Activated T-cell treated with anti-CD3 and anti-CD28 coated beads, Interleukin-2, amount 50 U/mL, for 72 hours (primary cell): ENCODE results near the gene IL10. TPM values are rescaled to one million over a fixed set of nuclear protein-coding genes. Genes with fewer than 3 reads are reported as not detected.
A peak's percentile ranks its signal among the peaks of the same experiment; 100 is the strongest.
"Not testable (repeated sequence)": the region's sequence is repeated elsewhere in the genome, so short reads cannot be mapped to it uniquely, and the experiment has no call there.

Experiments
- ATAC-seq, 2 donors: fragments of 150-1000 bp; cut with Tn5 transposase; replicated peaks in 1 of 2; 2 replicates each; pipeline ENCODE4 v1.10.0; 2021; ENCODE audit warnings: moderate library complexity in 2 of 2, mild to moderate bottlenecking in 1 of 2
- DNase-seq, 2 donors: peaks; one replicate each; pipeline ENCODE4 v3.0.0; 2021 to 2022; ENCODE audit warnings: mixed read lengths in 1 of 2
- H3K27ac Mint-ChIP-seq: one replicate; pipeline ENCODE4 v1.8.0; 2022; ENCODE audit warnings: mild to moderate bottlenecking, moderate library complexity, mixed read lengths
- H3K27me3 Mint-ChIP-seq: one replicate; pipeline ENCODE4 v1.8.0; 2022; ENCODE audit warnings: low read depth, mixed read lengths
- H3K36me3 Mint-ChIP-seq, 2 donors: one replicate each; pipeline ENCODE4 v1.8.0; 2022; ENCODE audit warnings: mixed read lengths in 2 of 2, mild to moderate bottlenecking in 1 of 2; ENCODE audit not compliant: insufficient read depth in 2 of 2
- H3K4me1 Mint-ChIP-seq: one replicate; pipeline ENCODE4 v1.8.0; 2022; ENCODE audit warnings: low read depth, mixed read lengths
- H3K4me3 Mint-ChIP-seq, 2 donors: one replicate each; pipeline ENCODE4 v1.8.0; 2022; ENCODE audit warnings: mild to moderate bottlenecking in 2 of 2, mixed read lengths in 2 of 2, moderate library complexity in 2 of 2
- H3K9me3 Mint-ChIP-seq, 2 donors: one replicate each; pipeline ENCODE4 v1.8.0; 2022; ENCODE audit warnings: mixed read lengths in 2 of 2
- total RNA-seq, 2 donors: library from RNA; stranded (reverse); gene quantifications; one replicate each; pipeline ENCODE4 v1.2.3, GENCODE V29; 2022

The IL10 gene
- total RNA-seq, 2 donors from 2014 or later: 0.77 to 2.3 TPM

- ATAC-seq: no peak
- Mint-ChIP-seq H3K36me3 (peaks cover 0 to 1% of the 10 kb centered on the region in 2 donors), H3K27me3 (peaks cover 40% of the 10 kb centered on the region)
Measured at GRCh38 chr1:206787891-206788290, 15.6 kb upstream of the IL10 start.

DNA sequence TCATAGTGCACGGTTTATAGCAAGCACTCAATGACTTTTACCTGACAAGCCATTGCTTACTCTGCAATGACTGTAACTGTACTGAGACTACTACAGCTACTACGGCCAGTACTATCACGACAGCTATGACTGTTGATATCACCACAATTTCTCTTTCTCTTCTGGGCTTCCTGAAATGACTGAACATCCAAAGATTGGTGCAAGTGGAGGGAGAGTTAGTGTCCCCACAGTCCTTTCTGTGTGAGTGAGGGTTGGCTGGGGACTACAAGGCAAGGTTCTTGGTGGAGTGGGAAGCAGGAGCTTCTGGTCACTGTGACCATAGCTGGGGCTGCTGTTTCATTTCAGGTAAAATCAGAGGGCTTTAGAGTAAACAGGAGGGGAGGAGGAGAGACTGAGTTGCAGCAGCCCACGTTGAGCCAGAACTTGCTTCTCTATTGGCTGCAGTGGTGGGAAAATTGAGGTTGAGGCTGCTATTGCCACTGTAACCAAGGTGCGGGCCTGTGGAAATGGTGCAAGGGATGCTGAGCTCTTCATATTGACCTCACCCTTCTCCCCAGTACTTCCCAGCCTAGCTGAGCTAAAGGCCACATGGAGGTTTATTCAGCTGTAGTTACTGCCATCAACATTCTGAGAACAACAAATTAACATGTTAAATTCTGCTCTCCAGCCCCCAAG, 14.1 kb upstream of the IL10 start:
- H3K4me3 Mint-ChIP-seq: peak overlapping the region; percentile 35 to 40
- peaks cover 40% of the 10 kb centered on the region for H3K27me3 Mint-ChIP-seq
- DNase-seq (peak; percentile 29 to 51), ATAC-seq (peak; percentile 57 to 78)
- peaks cover 0 to 1% of the 10 kb centered on the region in 2 donors for H3K36me3 Mint-ChIP-seq
- H3K4me1 Mint-ChIP-seq: peaks cover 82% of the 10 kb centered on the region
- peak overlapping the region; percentile 58 for H3K27ac Mint-ChIP-seq
- H3K9me3 Mint-ChIP-seq: no peaks in the 10 kb centered on the region

More at GRCh38 chr1:206787891-206788290, 15.6 kb upstream of the IL10 start:
- Mint-ChIP-seq H3K4me1 (peaks cover 87% of the 10 kb centered on the region), H3K4me3 (peak overlapping the region in 1 of 2 donors; percentile 0), H3K27ac (no peak overlapping the region), H3K9me3 (no peaks in the 10 kb centered on the region)
- no peak for DNase-seq

- ATAC-seq (no peak), DNase-seq (no peak)
- peaks cover 71% of the 10 kb centered on the region for H3K4me1 Mint-ChIP-seq
- no peaks in the 10 kb centered on the region for H3K9me3 Mint-ChIP-seq
- peaks cover 40% of the 10 kb centered on the region for H3K27me3 Mint-ChIP-seq
- peaks cover 0 to 1% of the 10 kb centered on the region in 2 donors for H3K36me3 Mint-ChIP-seq
- peak overlapping the region; percentile 66 to 79 for H3K4me3 Mint-ChIP-seq
- H3K27ac Mint-ChIP-seq: peak overlapping the region; percentile 6
Measured at GRCh38 chr1:206785182-206785765, 13.0 kb upstream of the IL10 start.

DNA sequence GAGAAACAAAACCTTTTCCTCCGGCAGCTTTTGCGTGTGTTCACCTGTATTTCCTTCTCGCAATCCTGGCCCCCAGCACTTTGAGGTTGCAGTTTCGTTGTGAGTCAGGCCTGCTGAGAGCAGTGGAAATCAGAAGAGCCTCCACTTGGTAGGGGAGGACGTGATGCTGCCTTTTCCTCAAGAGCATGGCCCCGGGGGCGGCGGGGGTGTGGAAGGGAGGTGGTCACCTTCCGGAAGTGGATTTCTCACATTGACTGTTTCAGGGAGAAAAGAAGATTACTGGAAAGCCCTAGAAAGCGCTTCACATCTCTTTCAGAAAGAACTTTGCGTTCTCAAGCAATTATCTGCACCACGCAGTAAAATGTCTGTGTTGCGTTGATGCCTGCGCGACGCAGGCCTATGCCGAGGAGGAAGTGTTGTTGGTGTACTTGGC, 12.2 kb upstream of the IL10 start:
- Mint-ChIP-seq H3K9me3 (no peaks in the 10 kb centered on the region), H3K27me3 (peaks cover 33% of the 10 kb centered on the region), H3K4me3 (peak overlapping the region; percentile 66 to 79), H3K27ac (peak overlapping the region; percentile 74), H3K36me3 (peaks cover 0 to 1% of the 10 kb centered on the region in 2 donors), H3K4me1 (peaks cover 63% of the 10 kb centered on the region)
- DNase-seq (peak; percentile 90 to 91), ATAC-seq (peak; percentile 76 to 82)

GRCh38 chr1:206783506-206783905, 11.2 kb upstream of the IL10 start:
- H3K36me3 Mint-ChIP-seq: peaks cover 0 to 1% of the 10 kb centered on the region in 2 donors
- no peak overlapping the region for H3K27ac Mint-ChIP-seq
- DNase-seq: no peak
- H3K4me1 Mint-ChIP-seq: peaks cover 62% of the 10 kb centered on the region
- ATAC-seq: no peak
- H3K27me3 Mint-ChIP-seq: peaks cover 25% of the 10 kb centered on the region
- H3K9me3 Mint-ChIP-seq: no peaks in the 10 kb centered on the region
- H3K4me3 Mint-ChIP-seq: peak overlapping the region in 1 of 2 donors; percentile 11

GRCh38 chr1:206782448-206782847, 10.2 kb upstream of the IL10 start:
- DNase-seq: peak in 1 of 2 donors; percentile 49
- Mint-ChIP-seq H3K27me3 (peaks cover 16% of the 10 kb centered on the region), H3K9me3 (no peaks in the 10 kb centered on the region), H3K4me1 (peaks cover 54% of the 10 kb centered on the region), H3K36me3 (peaks cover 0 to 1% of the 10 kb centered on the region in 2 donors), H3K27ac (no peak overlapping the region), H3K4me3 (peak overlapping the region; percentile 4 to 57)
- ATAC-seq: peak; percentile 17 to 35

DNA sequence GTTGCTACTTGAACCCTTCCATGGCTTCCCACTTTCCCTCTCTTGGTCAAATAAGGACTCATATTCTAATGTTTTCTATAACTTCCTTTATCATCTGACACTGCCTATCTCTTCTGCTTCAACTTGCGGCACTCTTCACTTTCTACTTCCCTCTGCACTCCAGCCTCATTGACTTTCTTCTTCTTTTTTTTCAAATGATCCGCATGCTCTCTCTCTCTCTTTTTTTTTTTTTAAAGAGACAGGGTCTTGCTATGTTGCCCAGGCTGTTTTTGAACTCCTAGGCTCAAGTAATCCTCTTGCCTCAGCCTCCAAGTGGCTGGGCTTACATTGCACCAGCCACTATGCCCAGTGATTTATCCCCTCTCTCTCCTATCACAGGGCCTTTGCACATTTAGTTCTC, 7.3 kb upstream of the IL10 start:
- ATAC-seq (no peak), DNase-seq (no peak)
- peaks cover 0 to under 1% of the 10 kb centered on the region in 2 donors for H3K36me3 Mint-ChIP-seq
- no peaks in the 10 kb centered on the region for H3K9me3 Mint-ChIP-seq
- no peak overlapping the region for H3K27ac Mint-ChIP-seq
- peaks cover under 1% of the 10 kb centered on the region for H3K27me3 Mint-ChIP-seq
- H3K4me3 Mint-ChIP-seq: no peak overlapping the region
- peaks cover 26% of the 10 kb centered on the region for H3K4me1 Mint-ChIP-seq

DNA sequence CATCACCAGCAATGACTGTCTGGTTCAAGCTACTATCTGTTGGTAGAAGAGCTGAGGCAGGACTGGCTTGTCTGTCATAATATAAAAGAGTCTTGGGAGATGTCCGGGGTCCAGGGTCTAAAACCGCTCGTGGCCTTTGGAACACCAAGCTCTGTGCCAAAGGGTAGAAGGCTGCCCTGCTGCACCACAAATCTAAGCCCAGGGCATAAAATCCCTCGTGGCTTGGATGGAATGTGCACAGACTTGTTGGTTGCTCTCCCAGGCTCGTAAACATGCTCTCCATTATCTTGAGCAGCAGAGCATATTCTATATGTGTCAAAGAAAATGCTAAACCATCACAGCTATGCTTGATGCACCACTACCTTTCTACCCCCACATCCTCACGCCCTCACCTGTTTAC, 6.6 kb upstream of the IL10 start:
- not testable (repeated sequence) for H3K9me3 Mint-ChIP-seq, H3K4me3 Mint-ChIP-seq, H3K27me3 Mint-ChIP-seq, H3K36me3 Mint-ChIP-seq, H3K27ac Mint-ChIP-seq, DNase-seq, ATAC-seq
- H3K4me1 Mint-ChIP-seq: peaks cover 22% of the 10 kb centered on the region

GRCh38 chr1:206778031-206778430, 5.7 kb upstream of the IL10 start:
- H3K9me3 Mint-ChIP-seq: no peaks in the 10 kb centered on the region
- peaks cover 22% of the 10 kb centered on the region for H3K4me1 Mint-ChIP-seq
- no peaks in the 10 kb centered on the region for H3K36me3 Mint-ChIP-seq
- DNase-seq: no peak
- no peak for ATAC-seq
- H3K4me3 Mint-ChIP-seq: no peak overlapping the region
- H3K27ac Mint-ChIP-seq: no peak overlapping the region
- peaks cover 11% of the 10 kb centered on the region for H3K27me3 Mint-ChIP-seq

DNA sequence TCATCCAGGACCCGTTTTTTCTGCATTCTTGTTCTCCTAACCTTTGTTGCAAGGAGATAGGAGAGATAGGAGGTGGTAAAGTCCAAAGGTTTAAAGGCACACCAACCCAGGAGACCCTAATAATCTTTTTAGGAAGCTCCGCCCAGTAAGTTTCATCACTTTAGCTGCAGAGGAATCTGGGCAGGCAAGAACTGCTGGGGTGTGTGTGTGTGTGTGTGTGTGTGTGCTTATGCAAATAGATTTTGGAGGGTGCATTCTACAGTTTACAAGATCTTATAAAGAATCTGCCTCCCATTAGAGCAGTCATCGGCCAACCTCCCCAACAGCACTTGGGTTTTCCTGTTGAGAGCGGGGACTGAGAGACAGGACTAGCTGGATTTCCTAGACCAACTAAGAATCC, 3.9 kb upstream of the IL10 start:
- no peaks in the 10 kb centered on the region for H3K9me3 Mint-ChIP-seq
- peaks cover 29% of the 10 kb centered on the region for H3K4me1 Mint-ChIP-seq
- no peaks in the 10 kb centered on the region for H3K36me3 Mint-ChIP-seq
- no peak overlapping the region for H3K27ac Mint-ChIP-seq
- no peak for ATAC-seq
- H3K27me3 Mint-ChIP-seq: peaks cover 27% of the 10 kb centered on the region
- no peak for DNase-seq
- no peak overlapping the region for H3K4me3 Mint-ChIP-seq

DNA sequence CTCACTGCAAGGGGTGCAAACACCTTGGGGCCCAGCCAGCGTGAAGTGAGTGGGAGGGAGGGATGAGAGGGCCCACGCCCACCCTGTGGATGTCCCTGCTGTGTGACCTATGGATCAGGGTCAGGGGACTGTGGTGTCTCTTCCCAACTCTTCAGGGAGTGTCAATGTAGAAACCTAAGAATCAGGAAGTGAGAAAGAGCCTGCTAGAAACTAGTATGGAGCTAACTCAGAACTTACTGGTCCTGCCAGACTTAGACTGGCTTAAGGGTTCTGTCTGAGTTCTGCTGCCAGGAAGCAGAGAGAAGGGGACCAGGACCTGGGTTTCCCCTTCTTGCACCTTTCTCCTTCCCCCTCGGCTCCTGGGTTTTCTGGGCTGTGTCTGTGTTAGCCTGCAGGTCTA, 1.8 kb upstream of the IL10 start:
- H3K4me3 Mint-ChIP-seq: no peak overlapping the region
- DNase-seq: no peak
- ATAC-seq: no peak
- peaks cover 40% of the 10 kb centered on the region for H3K27me3 Mint-ChIP-seq
- no peaks in the 10 kb centered on the region for H3K9me3 Mint-ChIP-seq
- no peak overlapping the region for H3K27ac Mint-ChIP-seq
- H3K4me1 Mint-ChIP-seq: peaks cover 50% of the 10 kb centered on the region
- H3K36me3 Mint-ChIP-seq: no peaks in the 10 kb centered on the region

GRCh38 chr1:206771338-206771692, 979 bp downstream of the IL10 start:
- Mint-ChIP-seq H3K4me3 (peak overlapping the region; percentile 44 to 60), H3K27ac (no peak overlapping the region), H3K4me1 (peaks cover 78% of the 10 kb centered on the region), H3K36me3 (no peaks in the 10 kb centered on the region), H3K9me3 (no peaks in the 10 kb centered on the region), H3K27me3 (peaks cover 40% of the 10 kb centered on the region)
- DNase-seq: no peak
- no peak for ATAC-seq

GRCh38 chr1:206770531-206771337, 1.6 kb downstream of the IL10 start, which contains the start of gene IL19:
TSS of gene IL19 (plus strand) at chr1:206770773. CDS start at chr1:206836663, 65,890 bp downstream.
- Mint-ChIP-seq H3K36me3 (no peaks in the 10 kb centered on the region), H3K9me3 (no peaks in the 10 kb centered on the region), H3K27me3 (peaks cover 40% of the 10 kb centered on the region), H3K4me1 (peaks cover 84% of the 10 kb centered on the region), H3K27ac (no peak within 1 kb of the TSS), H3K4me3 (peak within 1 kb of the TSS; percentile 46 to 60)
- DNase-seq: no peak
- no peak for ATAC-seq
